ENCODE measurements around the gene KLF11. TPM values are rescaled to one million over a fixed set of nuclear protein-coding genes. Genes with fewer than 3 reads are reported as not detected.

The KLF11 gene
- polyA plus RNA-seq, 1 donor from 2014 or later: 5.7 TPM

DNA sequence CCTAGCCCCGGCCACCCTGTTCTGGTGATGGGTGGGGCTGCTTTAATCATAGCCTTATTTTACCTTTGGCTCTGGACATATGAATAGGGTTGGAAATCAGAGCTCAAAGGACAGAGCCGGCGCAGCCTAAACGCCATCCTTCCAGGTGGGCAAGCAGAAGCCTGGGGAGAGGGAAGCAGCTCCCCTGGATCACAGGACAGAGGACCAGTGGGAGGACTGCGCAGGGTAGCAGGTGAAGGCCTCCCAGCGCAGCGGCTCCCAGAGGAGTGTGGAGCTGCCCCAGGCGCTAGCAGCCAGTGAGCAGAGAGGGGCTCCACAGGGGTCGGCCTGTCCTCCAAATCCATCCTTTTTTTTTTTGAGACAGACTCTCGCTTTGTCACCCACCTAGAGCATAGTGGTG is 53.3 kb downstream of the KLF11 start:
- Histone ChIP-seq H3F3A (ENCODE audit: insufficient read depth, low read length, poor library complexity, severe bottlenecking) (no peaks in the 10 kb centered on the region), H3K9me2 (ENCODE audit: insufficient read depth, low read length) (no peaks in the 10 kb centered on the region), H3K27ac (ENCODE audit: low read length) (no peak overlapping the region), H3K36me3 (ENCODE audit: insufficient read depth, low read length) (no peaks in the 10 kb centered on the region), H3K9ac (ENCODE audit: low read length) (no peak overlapping the region), H3K27me3 (ENCODE audit: insufficient read depth, low read depth, low read length) (no peaks in the 10 kb centered on the region), H4K20me1 (ENCODE audit: insufficient read depth) (no peaks in the 10 kb centered on the region), H3K4me3 (ENCODE audit: low read length) (no peak overlapping the region), H3K9me3 (ENCODE audit: low read length) (no peaks in the 10 kb centered on the region), H3K4me2 (ENCODE audit: low read length) (no peak overlapping the region), H3K79me2 (replicated peaks; ENCODE audit: insufficient read depth, low read length) (no peaks in the 10 kb centered on the region), H2AFZ (ENCODE audit: low read depth, low read length) (no peak overlapping the region)
- TF ChIP-seq MXI1 (conservative IDR thresholded peaks at IDR 0.05; ENCODE audit: poor library complexity, severe bottlenecking) (no peak), SMC3 (conservative IDR thresholded peaks at IDR 0.05; ENCODE audit: poor library complexity) (no peak), TAF1 (IDR thresholded peaks at IDR 0.05; ENCODE audit: low read depth) (no peak), EZH2 (IDR thresholded peaks at IDR 0.05; ENCODE audit: borderline replicate concordance, insufficient read depth, low read length, poor library complexity, severe bottlenecking) (no peak), REST (IDR thresholded peaks at IDR 0.05; ENCODE audit: borderline replicate concordance) (no peak), CTCF (IDR thresholded peaks at IDR 0.05; ENCODE audit: poor library complexity, severe bottlenecking) (no peak), POLR2AphosphoS5 (IDR thresholded peaks at IDR 0.05) (no peak), EP300 (conservative IDR thresholded peaks at IDR 0.05; ENCODE audit: poor library complexity, severe bottlenecking) (no peak), RAD21 (conservative IDR thresholded peaks at IDR 0.05) (no peak)

DNA sequence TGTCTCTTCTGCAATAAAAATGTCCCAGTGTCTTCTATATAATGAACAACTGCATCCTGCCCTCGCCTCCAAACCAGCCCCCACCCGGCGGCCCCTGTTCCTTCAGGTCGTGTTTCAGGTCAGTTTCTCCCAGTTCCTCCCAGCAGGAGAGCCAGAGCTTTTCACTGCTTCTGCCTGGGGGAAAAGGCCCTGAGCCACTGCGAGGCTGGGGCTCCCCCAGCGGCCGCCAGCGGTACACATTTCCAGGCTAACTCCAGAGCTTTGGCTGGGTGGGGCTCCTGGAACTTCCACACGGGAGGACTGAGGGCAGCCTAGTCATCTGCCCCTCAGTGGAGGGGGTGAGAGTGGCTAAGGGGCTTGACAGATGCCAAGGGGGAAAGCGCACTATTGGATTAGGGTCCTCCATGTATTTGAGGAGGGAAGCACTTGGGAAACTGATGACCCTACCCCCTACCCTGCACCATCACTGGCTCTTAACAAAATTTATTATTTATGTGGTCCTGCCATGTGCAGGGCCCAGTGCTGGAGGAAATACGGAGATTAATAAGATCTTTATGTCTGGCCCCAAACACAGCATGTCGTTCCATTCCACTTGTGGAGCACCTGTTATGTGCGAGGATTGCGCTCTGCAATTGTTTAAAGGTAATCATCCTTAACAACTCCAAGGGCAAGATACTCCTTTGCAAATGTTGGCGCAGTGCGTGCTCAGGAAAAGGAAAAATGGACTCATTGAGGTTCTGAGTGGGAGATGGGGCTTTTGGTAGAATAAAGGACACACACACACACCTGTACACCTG is 54.2 kb downstream of the KLF11 start:
- H3K9ac ChIP-seq (ENCODE audit: low read length): no peak overlapping the region
- no peaks in the 10 kb centered on the region for H3K79me2 ChIP-seq (replicated peaks; ENCODE audit: insufficient read depth, low read length)
- TF ChIP-seq EZH2 (IDR thresholded peaks at IDR 0.05; ENCODE audit: borderline replicate concordance, insufficient read depth, low read length, poor library complexity, severe bottlenecking): no peak
- peak; percentile 82 for TF ChIP-seq CTCF (IDR thresholded peaks at IDR 0.05; ENCODE audit: poor library complexity, severe bottlenecking)
- no peak for TF ChIP-seq POLR2AphosphoS5 (IDR thresholded peaks at IDR 0.05)
- TF ChIP-seq MXI1 (conservative IDR thresholded peaks at IDR 0.05; ENCODE audit: poor library complexity, severe bottlenecking): no peak
- TF ChIP-seq SMC3 (conservative IDR thresholded peaks at IDR 0.05; ENCODE audit: poor library complexity): peak; percentile 48
- no peak for TF ChIP-seq TAF1 (IDR thresholded peaks at IDR 0.05; ENCODE audit: low read depth)
- TF ChIP-seq RAD21 (conservative IDR thresholded peaks at IDR 0.05): peak; percentile 66
- no peak for TF ChIP-seq EP300 (conservative IDR thresholded peaks at IDR 0.05; ENCODE audit: poor library complexity, severe bottlenecking)
- TF ChIP-seq REST (IDR thresholded peaks at IDR 0.05; ENCODE audit: borderline replicate concordance): no peak
- H3K4me2 ChIP-seq (ENCODE audit: low read length): no peak overlapping the region
- no peaks in the 10 kb centered on the region for H3K36me3 ChIP-seq (ENCODE audit: insufficient read depth, low read length)
- H3K4me3 ChIP-seq (ENCODE audit: low read length): no peak overlapping the region
- H3F3A ChIP-seq (ENCODE audit: insufficient read depth, low read length, poor library complexity, severe bottlenecking): no peaks in the 10 kb centered on the region
- no peaks in the 10 kb centered on the region for H4K20me1 ChIP-seq (ENCODE audit: insufficient read depth)
- H2AFZ ChIP-seq (ENCODE audit: low read depth, low read length): no peak overlapping the region
- no peak overlapping the region for H3K27ac ChIP-seq (ENCODE audit: low read length)
- no peaks in the 10 kb centered on the region for H3K9me2 ChIP-seq (ENCODE audit: insufficient read depth, low read length)
- H3K27me3 ChIP-seq (ENCODE audit: insufficient read depth, low read depth, low read length): no peaks in the 10 kb centered on the region
- H3K9me3 ChIP-seq (ENCODE audit: low read length): no peaks in the 10 kb centered on the region
